GOT3 (cell line): ENCODE results near the gene FLT3LG.
"Not testable (repeated sequence)": the region's sequence is repeated elsewhere in the genome, so short reads cannot be mapped to it uniquely, and the experiment has no call there.

Experiments
- DNase-seq: peaks from one replicate; lab custom pipeline; 2025; ENCODE audit warnings: mixed read lengths; lab: John Stamatoyannopoulos, UW

The FLT3LG gene

DNA sequence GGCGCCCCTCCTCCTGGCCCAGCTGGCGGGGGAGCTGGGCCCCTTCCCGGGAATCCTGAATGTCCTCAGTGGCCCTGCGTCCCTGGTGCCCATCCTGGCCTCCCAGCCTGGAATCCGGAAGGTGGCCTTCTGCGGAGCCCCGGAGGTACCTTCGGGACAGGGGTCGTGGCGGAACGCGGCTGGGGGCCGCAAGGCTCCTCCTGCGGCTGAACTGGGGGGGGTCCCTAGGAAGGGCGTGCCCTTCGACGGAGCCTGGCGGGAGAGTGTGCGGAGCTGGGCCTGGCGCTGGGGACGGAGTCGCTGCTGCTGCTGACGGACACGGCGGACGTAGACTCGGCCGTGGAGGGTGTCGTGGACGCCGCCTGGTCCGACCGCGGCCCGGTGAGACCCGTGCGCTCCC lies 12.4 kb upstream of the FLT3LG start:
- DNase-seq: no peak

DNA sequence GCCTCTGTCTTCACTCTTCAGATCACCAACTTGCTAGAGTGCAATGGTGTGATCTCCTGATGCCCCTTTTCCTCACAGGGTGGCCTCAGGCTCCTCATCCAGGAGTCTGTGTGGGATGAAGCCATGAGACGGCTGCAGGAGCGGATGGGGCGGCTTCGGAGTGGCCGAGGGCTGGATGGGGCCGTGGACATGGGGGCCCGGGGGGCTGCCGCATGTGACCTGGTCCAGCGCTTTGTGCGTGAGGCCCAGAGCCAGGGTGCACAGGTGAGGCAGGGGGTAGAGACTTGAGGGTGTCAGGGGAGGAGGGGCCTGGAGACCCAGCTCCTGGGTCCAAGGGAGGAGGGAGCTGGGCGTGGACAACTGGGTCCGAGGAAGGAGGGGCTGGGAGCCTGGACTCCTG lies 11.5 kb upstream of the FLT3LG start:
- DNase-seq: no peak

DNA sequence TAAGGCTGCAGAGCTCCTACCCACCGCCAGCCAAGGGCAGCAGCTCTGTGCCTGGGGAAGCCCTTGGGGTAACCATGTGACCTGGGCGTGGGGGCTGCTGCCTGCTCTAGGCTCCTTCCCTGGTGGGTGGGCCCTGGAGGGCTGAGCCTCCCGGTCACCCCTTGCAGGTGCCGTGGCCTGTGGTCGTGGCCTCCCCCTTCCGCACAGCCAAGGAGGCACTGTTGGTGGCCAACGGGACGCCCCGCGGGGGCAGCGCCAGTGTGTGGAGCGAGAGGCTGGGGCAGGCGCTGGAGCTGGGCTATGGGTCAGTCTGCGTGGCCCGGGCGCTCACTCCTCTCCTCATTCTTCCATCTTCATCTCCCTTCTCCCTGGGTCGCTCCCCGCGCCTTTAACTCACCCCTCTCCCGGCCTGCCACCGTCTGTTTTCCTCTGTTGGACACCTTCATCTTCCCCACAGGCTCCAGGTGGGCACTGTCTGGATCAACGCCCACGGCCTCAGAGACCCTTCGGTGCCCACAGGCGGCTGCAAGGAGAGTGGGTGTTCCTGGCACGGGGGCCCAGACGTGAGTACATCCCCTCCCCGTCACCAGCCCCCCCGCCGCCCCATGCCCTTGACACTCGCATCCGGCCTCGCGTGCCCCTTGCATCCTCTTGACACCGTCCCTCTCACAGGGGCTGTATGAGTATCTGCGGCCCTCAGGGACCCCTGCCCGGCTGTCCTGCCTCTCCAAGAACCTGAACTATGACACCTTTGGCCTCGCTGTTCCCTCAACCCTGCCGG lies 9.9 kb upstream of the FLT3LG start:
- DNase-seq: no peak

DNA sequence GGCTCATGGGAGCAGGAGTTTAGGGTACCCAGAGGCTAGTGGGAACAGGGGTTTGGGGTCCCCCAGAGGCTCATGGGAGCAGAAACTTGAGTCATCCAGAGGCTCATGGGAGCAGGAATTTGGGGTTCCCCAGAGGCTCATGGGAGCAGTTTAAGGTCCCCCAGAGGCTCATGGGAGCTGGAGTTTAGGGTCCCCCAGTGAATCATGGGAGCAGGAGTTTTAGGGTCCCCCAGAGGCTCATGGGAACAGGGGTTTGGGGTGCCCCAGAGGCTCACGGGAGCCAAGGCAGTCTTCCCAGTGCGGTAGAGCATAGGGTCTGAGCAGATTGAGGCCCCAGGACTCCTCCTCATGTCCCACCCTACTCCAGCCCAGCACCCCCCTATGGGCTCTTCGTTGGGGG lies 8.6 kb upstream of the FLT3LG start:
- no peak for DNase-seq

DNA sequence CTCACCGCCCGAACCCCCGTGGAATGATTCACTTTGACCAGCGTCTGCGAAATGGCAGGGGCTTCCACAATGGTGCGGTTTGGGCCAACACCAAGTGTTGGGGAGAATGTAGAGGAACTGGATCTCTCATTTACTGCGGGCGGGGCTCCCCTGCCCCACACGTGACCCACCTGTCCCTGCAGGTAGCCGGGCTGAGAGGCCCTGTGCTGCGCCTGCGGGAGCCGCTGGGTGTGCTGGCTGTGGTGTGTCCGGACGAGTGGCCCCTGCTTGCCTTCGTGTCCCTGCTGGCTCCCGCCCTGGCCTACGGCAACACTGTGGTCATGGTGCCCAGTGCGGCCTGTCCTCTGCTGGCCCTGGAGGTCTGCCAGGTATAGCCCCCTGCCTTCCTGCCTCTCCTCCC lies 5.8 kb upstream of the FLT3LG start:
- DNase-seq: no peak

DNA sequence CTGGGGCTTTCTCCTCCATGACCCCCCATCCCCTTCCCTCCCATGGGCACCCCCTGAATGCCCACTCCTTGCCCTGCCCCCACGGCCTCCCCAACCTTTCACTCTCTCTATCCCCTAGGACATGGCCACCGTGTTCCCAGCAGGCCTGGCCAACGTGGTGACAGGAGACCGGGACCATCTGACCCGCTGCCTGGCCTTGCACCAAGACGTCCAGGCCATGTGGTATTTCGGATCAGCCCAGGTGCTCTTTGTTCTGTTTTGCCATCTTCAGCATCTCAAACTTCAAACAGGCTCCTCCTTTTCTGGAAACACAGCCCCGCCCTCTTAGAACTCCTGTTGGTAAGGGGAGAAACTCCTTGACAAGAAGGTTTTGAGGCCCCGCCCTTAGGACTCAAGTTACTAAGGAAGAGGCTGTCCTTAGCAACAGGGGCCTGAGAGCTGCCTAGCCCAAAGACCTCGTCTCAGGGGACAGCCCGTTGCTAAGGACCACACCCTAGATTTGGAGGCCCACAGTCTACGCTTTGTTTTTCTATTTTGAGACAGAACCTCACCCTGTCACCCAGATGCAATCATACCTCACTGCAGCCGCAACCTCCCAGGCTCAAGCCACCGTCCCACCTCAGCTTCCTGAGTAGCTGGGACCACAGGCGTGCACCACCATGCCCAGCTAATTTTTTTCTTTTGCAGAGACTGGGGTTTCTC lies 5.1 kb upstream of the FLT3LG start:
- no peak for DNase-seq

DNA sequence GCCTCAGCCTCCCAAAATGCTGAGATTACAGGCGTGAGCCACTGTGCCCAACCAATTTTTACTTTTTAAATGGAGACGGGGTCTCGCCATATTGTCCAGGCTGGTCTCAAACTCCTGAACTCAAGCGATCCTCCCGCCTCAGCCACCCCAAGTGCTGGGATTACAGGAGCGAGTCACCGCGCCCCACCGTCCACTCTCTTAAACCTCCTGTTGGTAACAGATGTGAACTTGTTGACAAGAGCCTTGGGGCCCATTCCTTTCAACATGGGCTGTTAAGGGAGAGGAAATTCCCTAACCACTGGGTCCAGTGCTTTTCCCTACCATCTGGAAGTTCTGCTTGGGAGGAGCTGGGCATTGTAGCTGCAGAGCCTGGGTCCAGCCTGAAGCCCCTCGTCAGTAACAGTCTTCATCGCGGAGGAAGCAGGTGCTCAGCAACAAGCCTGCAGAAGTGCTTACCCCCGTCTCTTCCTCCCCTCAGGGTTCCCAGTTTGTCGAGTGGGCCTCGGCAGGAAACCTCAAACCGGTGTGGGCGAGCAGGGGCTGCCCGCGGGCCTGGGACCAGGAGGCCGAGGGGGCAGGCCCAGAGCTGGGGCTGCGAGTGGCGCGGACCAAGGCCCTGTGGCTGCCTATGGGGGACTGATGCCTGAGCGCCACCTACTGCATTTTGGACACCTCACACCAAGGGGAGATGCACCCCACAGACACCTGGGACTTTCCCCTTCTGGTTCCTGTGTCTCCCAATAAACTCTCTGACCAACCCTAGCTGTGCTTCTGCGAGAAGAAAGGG lies 4.0 kb upstream of the FLT3LG start:
- no peak for DNase-seq

DNA sequence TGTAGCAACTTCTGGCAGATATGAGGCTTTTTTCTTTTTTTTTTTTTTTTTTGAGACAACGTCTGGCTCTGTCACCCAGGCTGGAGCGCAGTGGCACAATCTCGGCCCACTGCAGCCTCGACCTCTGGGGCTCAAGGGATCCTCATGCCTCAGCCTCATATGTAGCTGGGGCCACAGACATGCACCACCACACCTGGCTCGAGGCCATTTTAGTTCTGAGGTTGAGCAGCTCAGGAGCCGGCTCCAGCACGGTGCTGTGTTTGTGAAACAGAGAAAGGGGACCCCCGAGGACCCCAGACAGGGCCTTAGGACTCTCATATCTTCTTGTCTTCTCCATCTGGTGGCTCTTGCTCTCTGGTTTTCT lies 3.4 kb upstream of the FLT3LG start:
- DNase-seq: no peak

DNA sequence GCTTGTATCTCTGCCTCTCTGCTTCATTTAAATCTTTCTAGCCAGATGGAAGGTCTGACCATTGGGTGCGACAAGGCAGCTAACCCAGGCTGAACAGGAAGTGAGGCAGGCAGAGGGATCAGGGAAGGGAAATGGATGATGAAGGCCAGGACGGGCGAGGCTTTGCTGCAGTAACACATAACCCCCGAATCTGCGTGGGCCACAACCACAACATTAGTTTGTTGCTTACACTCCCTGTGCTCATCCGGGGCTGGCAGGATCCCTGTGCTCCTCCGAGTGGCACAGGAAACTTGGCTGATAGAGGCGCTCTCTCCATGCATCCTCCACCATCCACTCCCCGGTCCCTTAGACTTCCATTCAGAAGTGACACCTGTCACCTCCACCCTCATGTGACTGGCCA lies 1.1 kb upstream of the FLT3LG start:
- DNase-seq: no peak

DNA sequence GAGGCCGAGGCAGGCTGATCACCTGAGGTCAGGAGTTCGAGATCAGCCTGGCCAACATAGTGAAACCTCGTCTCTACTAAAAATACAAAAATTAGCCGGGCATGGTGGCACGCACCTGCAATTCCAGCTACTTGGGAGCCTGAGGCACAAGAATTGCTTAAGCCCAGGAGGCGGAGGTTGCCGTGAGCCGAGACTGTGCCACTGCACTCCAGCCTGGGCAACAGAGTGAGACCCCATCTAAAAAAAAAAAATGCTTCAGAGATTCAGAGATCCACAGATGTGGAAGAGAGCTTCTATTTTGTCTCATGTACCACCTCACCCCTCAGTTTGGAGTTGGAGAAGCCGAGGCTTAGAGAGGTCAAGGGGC lies 531 bp upstream of the FLT3LG start:
- DNase-seq: not testable (repeated sequence)

DNA sequence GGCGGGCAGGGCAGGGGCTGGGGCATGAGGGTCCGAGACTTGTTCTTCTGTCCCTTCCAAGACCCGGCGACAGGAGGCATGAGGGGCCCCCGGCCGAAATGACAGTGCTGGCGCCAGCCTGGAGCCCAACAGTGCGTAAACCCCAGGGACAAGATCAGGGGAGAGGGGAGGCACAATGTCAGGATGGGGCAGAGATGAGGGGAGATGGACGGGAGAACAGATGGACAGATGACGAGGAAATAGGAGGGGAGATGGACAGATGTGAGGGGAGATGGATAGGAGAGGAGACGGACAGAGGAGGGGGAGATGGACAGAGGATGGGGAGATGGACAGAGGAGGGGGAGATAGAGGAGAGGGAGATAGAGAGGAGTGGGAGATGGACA lies 518 bp downstream of the FLT3LG start:
- DNase-seq: no peak

DNA sequence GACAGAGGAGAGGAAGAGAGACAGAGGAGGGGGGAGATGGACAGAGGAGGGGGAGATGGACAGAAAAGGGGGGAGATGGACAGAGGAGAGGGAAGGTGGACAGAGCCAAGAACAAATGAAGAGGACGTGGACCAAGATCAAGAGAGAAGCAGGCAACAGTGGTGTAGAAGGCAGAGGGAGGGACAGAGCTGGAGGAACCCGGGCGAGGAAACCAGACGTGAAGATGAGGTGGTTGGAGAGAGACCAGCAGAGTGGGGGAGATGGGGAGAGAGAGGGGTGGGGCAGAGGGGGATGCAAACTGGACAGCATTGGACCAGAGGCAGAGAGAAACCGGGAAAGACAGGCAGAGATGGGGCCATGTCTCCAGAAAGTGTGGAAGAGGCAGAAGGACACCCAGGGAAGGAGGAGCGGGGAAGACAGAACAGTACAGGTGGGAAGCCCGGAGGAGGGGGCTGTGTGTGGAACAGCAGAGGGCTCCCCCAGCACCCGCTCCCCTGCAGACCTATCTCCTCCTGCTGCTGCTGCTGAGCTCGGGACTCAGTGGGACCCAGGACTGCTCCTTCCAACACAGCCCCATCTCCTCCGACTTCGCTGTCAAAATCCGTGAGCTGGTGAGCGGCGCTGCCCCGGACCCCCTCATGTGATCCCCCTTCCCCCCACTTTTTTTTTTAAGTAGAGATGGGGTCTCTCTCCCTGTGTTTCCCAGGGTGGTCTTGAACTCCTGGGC lies 1.3 kb downstream of the FLT3LG start:
- no peak for DNase-seq

DNA sequence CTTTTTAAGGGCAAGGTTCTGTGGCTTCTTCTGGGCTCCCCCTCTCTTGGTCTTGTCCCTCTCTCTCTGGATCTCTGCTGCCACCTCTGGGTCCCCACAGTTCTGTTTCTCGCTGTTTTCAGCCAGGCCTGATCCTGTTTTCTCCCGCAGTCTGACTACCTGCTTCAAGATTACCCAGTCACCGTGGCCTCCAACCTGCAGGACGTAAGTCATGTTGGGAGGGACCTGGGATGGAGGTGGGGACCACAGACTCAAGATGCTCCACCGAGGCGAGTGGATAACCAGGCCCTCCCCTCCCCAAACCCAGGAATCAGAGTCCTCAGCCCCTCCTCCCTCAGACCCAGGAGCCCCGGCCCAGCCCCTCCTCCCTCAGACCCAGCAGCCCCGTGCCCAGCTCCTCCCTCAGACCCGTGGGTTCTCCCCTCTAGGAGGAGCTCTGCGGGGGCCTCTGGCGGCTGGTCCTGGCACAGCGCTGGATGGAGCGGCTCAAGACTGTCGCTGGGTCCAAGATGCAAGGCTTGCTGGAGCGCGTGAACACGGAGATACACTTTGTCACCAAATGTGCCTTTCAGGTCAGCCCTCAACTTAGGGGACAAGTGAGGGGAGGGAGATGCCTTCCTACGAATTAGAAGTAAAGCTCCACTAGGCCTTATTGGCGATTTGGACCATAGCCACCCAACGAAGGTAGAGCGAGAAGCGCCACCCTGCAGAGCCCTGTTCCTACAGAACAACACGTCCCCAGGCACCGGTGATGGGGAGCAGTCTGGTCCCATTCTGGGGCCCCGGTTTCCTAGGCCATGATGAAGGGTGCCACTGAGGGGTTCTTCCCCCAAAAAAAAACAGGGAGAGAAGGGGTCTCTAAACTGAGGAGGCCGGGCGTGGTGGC lies 2.2 kb downstream of the FLT3LG start:
- DNase-seq: no peak

DNA sequence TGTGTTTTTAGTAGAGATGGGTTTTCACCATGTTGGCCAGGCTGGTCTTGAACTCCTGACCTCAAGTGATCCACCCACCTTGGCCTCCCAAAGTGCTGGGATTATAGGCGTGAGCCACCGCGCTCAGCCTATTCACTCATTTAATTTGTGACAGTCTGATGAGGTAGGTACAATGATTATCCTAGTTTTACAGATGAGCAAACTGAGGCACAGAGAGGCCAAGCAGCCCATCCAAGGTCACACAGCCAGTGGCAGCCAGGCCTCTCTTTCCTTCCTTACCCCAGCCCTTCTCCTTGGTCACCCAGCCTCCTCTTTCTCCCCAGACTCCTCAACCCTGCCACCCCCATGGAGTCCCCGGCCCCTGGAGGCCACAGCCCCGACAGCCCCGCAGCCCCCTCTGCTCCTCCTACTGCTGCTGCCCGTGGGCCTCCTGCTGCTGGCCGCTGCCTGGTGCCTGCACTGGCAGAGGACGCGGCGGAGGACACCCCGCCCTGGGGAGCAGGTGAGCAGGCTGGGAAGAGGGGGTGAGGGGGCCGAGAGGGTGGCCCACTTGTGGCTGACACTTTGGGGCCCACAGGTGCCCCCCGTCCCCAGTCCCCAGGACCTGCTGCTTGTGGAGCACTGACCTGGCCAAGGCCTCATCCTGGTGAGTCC lies 6.1 kb downstream of the FLT3LG start:
- DNase-seq: no peak

DNA sequence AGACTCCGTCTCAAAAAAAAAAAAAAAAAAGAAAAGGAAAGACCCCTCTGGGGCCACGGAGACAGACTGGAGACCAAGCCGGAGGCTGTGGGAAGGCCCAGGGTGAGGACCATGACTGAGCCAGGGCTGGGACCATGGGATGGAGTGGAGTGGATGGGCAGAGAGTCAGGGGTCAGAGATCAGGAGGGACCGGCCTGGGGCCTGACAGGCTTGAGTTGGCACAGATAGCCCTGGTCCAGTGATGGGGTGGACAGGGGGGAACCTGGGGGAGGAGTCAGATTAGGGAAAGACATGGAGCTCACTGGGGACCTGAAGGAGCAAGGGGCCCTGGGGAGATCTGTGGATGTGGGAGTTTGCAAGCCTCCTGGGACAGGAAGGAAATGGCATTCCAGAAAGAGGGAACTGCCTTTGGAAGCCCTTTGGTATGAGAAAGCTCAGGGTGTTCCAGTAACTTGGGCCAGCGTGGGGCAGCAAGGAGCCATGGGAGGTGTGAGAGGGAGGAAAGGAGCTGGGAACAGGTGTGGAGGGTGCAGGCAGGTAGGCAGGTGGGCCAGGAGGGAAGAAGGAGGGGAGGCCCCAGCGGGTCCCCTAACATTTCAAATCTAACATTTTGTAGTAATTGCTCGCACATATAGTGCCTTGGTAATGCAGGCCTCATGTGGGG lies 7.1 kb downstream of the FLT3LG start:
- DNase-seq: no peak

DNA sequence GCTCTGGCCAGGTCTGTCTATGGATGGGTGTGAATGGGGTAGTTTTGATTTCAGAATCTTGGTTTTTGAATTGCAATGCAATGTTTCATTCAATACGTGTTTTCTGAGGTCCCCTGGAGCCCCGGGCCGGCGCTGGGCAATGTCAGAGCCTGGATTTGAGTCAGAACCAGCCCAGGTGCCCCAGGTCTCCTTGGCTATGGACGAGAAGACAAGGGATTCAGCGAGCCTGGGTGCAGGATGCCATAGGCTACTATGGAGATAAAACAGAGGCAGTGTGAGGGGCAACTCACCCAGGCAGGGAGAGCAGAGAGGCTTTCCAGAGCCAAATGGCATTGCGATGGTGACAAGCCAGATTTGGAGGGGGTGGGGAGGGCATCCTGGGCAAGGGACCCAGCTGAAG lies 12.2 kb downstream of the FLT3LG start:
- DNase-seq: no peak

DNA sequence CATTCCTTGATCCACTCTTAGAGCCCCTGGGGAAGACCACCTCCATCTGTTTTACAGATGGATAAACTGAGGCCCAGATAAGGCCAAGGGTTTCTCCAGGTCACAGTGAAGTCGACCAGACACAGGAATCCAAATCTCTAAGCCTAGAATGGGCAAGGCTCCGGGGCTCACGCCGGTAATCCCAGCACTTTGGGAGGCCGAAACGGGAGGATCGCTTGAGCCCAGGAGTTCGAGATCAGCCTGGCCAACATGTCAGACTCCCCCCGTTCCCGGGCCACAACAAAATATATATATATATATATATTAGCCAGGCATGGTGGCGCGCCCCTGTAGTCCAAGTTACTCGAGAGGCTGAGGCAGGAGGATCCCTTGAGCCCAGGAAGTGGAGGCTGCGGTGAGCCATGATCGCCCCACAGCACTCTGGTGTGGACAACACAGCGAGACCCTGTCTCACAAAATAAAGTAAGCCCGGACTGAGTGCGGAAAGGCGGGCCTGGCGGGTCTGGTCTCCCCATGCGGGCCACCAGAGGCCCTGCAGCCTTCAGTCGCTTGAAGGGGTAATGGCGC lies 12.8 kb downstream of the FLT3LG start:
- DNase-seq: no peak

DNA sequence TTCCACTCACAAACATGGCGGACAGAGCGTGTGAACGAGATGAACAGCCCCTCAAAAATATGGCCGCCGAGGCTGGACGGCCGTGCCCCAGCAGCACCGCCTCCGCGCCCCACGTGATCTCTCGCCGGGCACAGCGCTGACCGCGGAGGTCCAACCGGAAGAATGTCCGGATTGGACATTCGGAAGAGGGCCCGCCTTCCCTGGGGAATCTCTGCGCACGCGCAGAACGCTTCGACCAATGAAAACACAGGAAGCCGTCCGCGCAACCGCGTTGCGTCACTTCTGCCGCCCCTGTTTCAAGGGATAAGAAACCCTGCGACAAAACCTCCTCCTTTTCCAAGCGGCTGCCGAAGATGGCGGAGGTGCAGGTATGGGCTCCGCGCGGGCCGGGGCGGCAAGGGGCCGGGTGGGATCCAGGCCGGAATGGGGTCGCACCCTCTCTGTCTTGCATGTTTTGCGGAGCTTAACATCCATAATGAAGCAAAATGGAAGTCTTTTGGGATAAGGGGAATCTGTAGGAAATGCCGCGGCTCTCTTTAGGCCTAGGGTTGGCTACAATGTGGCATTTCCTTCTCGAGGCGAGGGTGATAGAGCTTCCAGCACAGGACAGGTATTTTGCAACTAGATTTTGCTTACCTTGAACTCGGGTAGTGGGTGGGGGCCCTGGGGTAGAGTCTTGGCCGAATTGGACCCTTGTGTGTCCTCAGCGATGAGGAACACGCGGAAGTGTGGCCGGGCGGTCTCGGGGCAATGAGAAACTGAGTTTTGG lies 13.4 kb downstream of the FLT3LG start, which contains the start of gene RPL13A:
RPL13A (plus strand) TSS at position 332 of the 769 bp plus-strand sequence; CDS start at position 354, 22 bp downstream.
- peak; percentile 98 for DNase-seq
